ENCODE measurements around the gene CDYL2. TPM values are rescaled to one million over a fixed set of nuclear protein-coding genes. Genes with fewer than 3 reads are reported as not detected.

CDYL2 gene
- total RNA-seq, 2 donors from 2014 or later, result 1.6 to 7.8 TPM

DNA sequence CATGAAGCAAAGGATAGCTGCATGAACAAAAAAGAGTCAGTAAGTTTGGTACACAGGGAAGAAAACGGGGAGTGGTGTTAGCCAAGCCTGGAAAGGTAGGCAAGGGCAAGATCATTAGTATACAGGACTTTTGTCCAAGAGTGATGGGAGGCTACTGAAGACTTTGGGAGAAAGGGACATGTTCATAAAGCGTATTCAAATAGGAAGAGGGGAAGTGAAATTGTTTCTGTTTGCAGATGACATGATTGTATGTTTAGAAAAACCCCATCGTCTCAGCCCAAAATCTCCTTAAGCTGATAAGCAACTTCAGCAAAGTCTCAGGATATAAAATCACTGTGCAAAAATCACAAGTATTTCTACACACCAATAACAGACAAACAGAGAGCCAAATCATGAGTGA lies 19.4 kb downstream of the CDYL2 start:
- no peak overlapping the region for H3K27ac ChIP-seq
- H3K4me1 ChIP-seq, result no peaks in the 10 kb centered on the region
- ATAC-seq (no peak), DNase-seq (no peak)
- no peak overlapping the region for H3K4me3 ChIP-seq
- no peaks in the 10 kb centered on the region for H3K36me3 ChIP-seq (replicated peaks in 1 of 2; ENCODE audit: insufficient read depth in 1 of 2, low read depth in 2 of 2)
- intact Hi-C loops (cut with DNase I), result no loop called here
- H3K27me3 ChIP-seq, result no peaks in the 10 kb centered on the region
- no peak for TF ChIP-seq CTCF (IDR thresholded peaks at IDR 0.05)
- no peak for TF ChIP-seq POLR2A (IDR thresholded peaks at IDR 0.05)
- 82 to 91% methylated on average over 3 of the region's 3 CpGs for WGBS, 2 donors
- no peaks in the 10 kb centered on the region for H3K9me3 ChIP-seq

- WGBS, 2 donors, result 32 to 55% methylated on average over 2 of the region's 2 CpGs
Measured at GRCh38 chr16:80778703-80779102, 25.7 kb downstream of the CDYL2 start.

GRCh38 chr16:80776856-80777255 lies 27.5 kb downstream of the CDYL2 start:
- Histone ChIP-seq H3K27ac (no peak overlapping the region), H3K27me3 (no peaks in the 10 kb centered on the region), H3K9me3 (no peaks in the 10 kb centered on the region), H3K4me1 (no peaks in the 10 kb centered on the region), H3K36me3 (replicated peaks in 1 of 2; ENCODE audit: insufficient read depth in 1 of 2, low read depth in 2 of 2) (no peaks in the 10 kb centered on the region), H3K4me3 (no peak overlapping the region)
- no peak for ATAC-seq
- intact Hi-C loops (cut with DNase I), result no loop called here
- no peak for DNase-seq
- TF ChIP-seq POLR2A (IDR thresholded peaks at IDR 0.05) (no peak), CTCF (IDR thresholded peaks at IDR 0.05) (no peak)
- WGBS, 2 donors, result 90 to 93% methylated on average over 18 to 19 of the region's 19 CpGs

More at GRCh38 chr16:80778703-80779102, 25.7 kb downstream of the CDYL2 start:
- intact Hi-C loops (cut with DNase I), result no loop called here
- Histone ChIP-seq H3K4me3 (no peak overlapping the region), H3K27ac (no peak overlapping the region), H3K4me1 (no peaks in the 10 kb centered on the region), H3K27me3 (no peaks in the 10 kb centered on the region), H3K9me3 (no peaks in the 10 kb centered on the region), H3K36me3 (replicated peaks in 1 of 2; ENCODE audit: insufficient read depth in 1 of 2, low read depth in 2 of 2) (no peaks in the 10 kb centered on the region)
- DNase-seq, result no peak
- ATAC-seq, result no peak
- TF ChIP-seq CTCF (IDR thresholded peaks at IDR 0.05), result no peak

GRCh38 chr16:80775450-80775849 lies 28.9 kb downstream of the CDYL2 start:
- ATAC-seq, result no peak
- no peaks in the 10 kb centered on the region for H3K9me3 ChIP-seq
- H3K36me3 ChIP-seq (replicated peaks in 1 of 2; ENCODE audit: insufficient read depth in 1 of 2, low read depth in 2 of 2), result no peaks in the 10 kb centered on the region
- TF ChIP-seq POLR2A (IDR thresholded peaks at IDR 0.05) (no peak), CTCF (IDR thresholded peaks at IDR 0.05) (no peak)
- DNase-seq, result no peak
- H3K4me3 ChIP-seq, result no peak overlapping the region
- intact Hi-C loops (cut with DNase I), result no loop called here
- no peaks in the 10 kb centered on the region for H3K27me3 ChIP-seq
- H3K27ac ChIP-seq, result no peak overlapping the region
- H3K4me1 ChIP-seq, result no peaks in the 10 kb centered on the region
- WGBS, 2 donors, result 91 to 96% methylated on average over 1 of the region's 1 CpG

GRCh38 chr16:80766798-80767197 lies 37.6 kb downstream of the CDYL2 start:
- Histone ChIP-seq H3K27ac (no peak overlapping the region), H3K9me3 (peaks cover 0 to 5% (median 0%) of the 10 kb centered on the region in 3 donors), H3K4me3 (no peak overlapping the region), H3K27me3 (no peaks in the 10 kb centered on the region), H3K4me1 (no peaks in the 10 kb centered on the region), H3K36me3 (replicated peaks in 1 of 2; ENCODE audit: insufficient read depth in 1 of 2, low read depth in 2 of 2) (no peaks in the 10 kb centered on the region)
- intact Hi-C loops (cut with DNase I), result no loop called here
- ATAC-seq, result no peak
- 59 to 75% methylated on average over 1 of the region's 1 CpG for WGBS, 2 donors
- DNase-seq, result no peak
- TF ChIP-seq POLR2A (IDR thresholded peaks at IDR 0.05), result no peak
- no peak for TF ChIP-seq CTCF (IDR thresholded peaks at IDR 0.05)

Data from body of pancreas (tissue), 4 donors.